ENCODE data around the gene IRX2. TPM values are rescaled to one million over a fixed set of nuclear protein-coding genes. Genes with fewer than 3 reads are reported as not detected.

Gene IRX2
- total and polyA plus RNA-seq, 8 donors = 7.0 to 143 (median 8.6) TPM; not detected in 1

GRCh38 chr5:2736872-2737271 lies 14.6 kb downstream of the IRX2 start:
- no peak for TF ChIP-seq EP300 (IDR thresholded peaks at IDR 0.05)
- Histone ChIP-seq H3K9me3 (peaks cover 0 to 7% (median 0%) of the 10 kb centered on the region in 4 donors), H3K36me3 (no peaks in the 10 kb centered on the region), H3K27me3 (peaks cover 10 to 68% (median 34%) of the 10 kb centered on the region in 3 donors), H3K4me3 (no peak overlapping the region), H3K4me1 (peaks cover 14 to 37% (median 29%) of the 10 kb centered on the region in 4 donors), H3K27ac (no peak overlapping the region)
- intact Hi-C loops (cut with DNase I; ENCODE audit: low total_unique reads) = no loop called here
- WGBS, 5 donors = 87 to 94% (median 90%) methylated on average over 8 of the region's 8 CpGs
- DNase-seq = no peak

DNA sequence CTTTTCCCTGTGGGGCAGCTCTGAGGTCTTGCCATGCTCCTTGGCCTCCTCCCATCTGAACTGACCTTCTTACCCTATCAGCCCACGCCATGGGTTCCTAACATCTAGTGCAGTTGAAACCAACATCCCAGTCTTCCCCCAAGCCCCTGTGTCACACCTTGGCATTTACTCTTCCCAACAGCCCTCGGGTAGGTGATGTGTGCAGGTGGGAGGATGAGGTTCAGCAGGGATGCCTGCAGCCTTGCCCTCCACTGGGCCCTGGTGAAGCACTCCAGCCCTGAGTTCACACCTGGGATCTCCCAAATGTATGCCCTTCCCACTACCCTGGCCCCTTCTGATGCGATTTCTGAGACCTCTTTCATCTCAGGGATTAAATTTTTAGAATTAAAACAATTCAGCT lies 15.5 kb downstream of the IRX2 start:
- H3K4me1 ChIP-seq = peaks cover 14 to 31% (median 25%) of the 10 kb centered on the region in 4 donors
- intact Hi-C loops (cut with DNase I; ENCODE audit: low total_unique reads) = no loop called here
- peaks cover 8 to 64% (median 34%) of the 10 kb centered on the region in 3 donors for H3K27me3 ChIP-seq
- peaks cover 0 to 7% (median 0%) of the 10 kb centered on the region in 4 donors for H3K9me3 ChIP-seq
- WGBS, 5 donors = 80 to 87% (median 82%) methylated on average over 3 of the region's 3 CpGs
- H3K4me3 ChIP-seq = no peak overlapping the region
- no peak for DNase-seq
- TF ChIP-seq EP300 (IDR thresholded peaks at IDR 0.05) (no peak), CTCF (IDR thresholded peaks at IDR 0.05) (no peak), POLR2A (IDR thresholded peaks at IDR 0.05) (no peak)
- H3K27ac ChIP-seq = no peak overlapping the region
- no peaks in the 10 kb centered on the region for H3K36me3 ChIP-seq

DNA sequence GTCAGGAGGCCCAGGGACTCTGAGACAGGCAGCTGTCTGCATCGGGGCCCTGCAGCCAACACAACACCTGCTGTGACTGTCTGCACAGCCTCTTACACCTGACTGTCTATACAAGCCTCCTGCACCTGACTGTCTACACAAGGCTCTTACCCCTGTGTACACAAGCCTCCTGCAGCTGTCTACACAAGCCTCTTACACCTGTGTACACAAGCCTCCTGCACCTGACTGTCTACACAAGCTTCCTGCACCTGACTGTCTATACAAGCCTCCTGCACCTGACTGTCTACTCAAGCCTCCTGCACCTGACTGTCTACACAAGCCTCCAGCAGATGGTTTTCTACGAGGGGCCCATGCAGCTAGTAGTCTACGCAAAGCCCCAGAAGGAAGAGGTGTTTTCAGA lies 18.6 kb downstream of the IRX2 start:
- no peak overlapping the region for H3K27ac ChIP-seq
- 30 to 67% (median 47%) methylated on average over 3 of the region's 3 CpGs for WGBS, 5 donors
- H3K27me3 ChIP-seq = peaks cover 0 to 55% (median 2%) of the 10 kb centered on the region in 3 donors
- DNase-seq = no peak
- no peak for TF ChIP-seq EP300 (IDR thresholded peaks at IDR 0.05)
- no peak for TF ChIP-seq POLR2A (IDR thresholded peaks at IDR 0.05)
- TF ChIP-seq POLR2AphosphoS5 (IDR thresholded peaks at IDR 0.05) = no peak
- TF ChIP-seq CTCF (IDR thresholded peaks at IDR 0.05) = no peak
- intact Hi-C loops (cut with DNase I; ENCODE audit: low total_unique reads) = no loop called here
- H3K36me3 ChIP-seq = no peaks in the 10 kb centered on the region
- peaks cover 0 to under 1% (median 0%) of the 10 kb centered on the region in 4 donors for H3K4me1 ChIP-seq
- H3K4me3 ChIP-seq = no peak overlapping the region
- peaks cover 0 to 7% (median 0%) of the 10 kb centered on the region in 4 donors for H3K9me3 ChIP-seq

DNA sequence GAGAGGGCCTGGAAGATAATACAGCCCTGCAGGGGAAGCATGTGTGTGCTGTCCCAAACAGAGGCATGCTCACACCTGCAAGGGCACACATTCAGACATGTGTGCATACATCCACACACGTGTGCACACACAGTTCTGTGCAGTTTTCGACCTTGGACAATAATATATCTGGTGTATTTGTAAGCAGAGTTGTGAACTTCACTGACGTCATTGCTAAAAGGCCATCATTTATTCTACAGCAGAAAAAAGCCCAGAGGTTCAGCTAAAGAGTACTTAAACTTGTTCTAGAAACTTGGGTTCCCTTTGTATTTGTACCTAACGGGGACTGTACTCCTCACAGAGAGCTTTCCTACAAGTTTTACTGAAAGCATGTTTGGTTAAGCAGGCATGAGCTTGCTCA lies 19.5 kb downstream of the IRX2 start:
- Histone ChIP-seq H3K27ac (no peak overlapping the region), H3K4me3 (no peak overlapping the region), H3K36me3 (no peaks in the 10 kb centered on the region), H3K9me3 (peaks cover 0 to 7% (median 0%) of the 10 kb centered on the region in 4 donors), H3K4me1 (no peaks in the 10 kb centered on the region), H3K27me3 (peaks cover 0 to 55% (median 0%) of the 10 kb centered on the region in 3 donors)
- 70 to 84% (median 81%) methylated on average over 4 of the region's 4 CpGs for WGBS, 5 donors
- DNase-seq = no peak
- TF ChIP-seq CTCF (IDR thresholded peaks at IDR 0.05) (no peak), POLR2A (IDR thresholded peaks at IDR 0.05) (no peak), POLR2AphosphoS5 (IDR thresholded peaks at IDR 0.05) (no peak), EP300 (IDR thresholded peaks at IDR 0.05) (no peak)
- intact Hi-C loops (cut with DNase I; ENCODE audit: low total_unique reads) = no loop called here

DNA sequence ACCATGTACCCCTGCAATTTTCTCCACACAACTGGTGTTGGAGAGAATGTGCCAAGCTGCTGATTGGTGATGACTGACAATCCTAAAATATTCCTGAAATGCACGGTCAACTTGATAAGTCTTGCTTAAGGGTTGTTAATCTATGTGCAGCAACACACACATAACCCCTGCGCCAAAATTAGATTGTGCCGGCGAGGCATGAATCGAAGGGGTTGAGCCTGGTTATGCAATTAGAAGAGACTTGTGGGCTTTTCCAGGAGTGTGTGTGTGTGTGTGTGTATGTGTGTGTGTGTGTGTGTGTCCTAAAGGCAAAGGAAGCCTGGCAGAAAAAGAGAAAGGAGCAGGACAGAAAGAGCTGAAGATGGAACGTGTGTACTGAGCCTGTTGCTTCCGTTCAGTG lies 22.3 kb downstream of the IRX2 start:
- 47 to 65% (median 54%) methylated on average over 7 of the region's 7 CpGs for WGBS, 5 donors
- no peak for DNase-seq
- H3K4me3 ChIP-seq = no peak overlapping the region
- H3K27ac ChIP-seq = no peak overlapping the region
- H3K4me1 ChIP-seq = no peaks in the 10 kb centered on the region
- intact Hi-C loops (cut with DNase I; ENCODE audit: low total_unique reads) = no loop called here
- peaks cover 0 to 47% (median 0%) of the 10 kb centered on the region in 3 donors for H3K27me3 ChIP-seq
- H3K9me3 ChIP-seq = no peaks in the 10 kb centered on the region
- H3K36me3 ChIP-seq = no peaks in the 10 kb centered on the region
- TF ChIP-seq POLR2AphosphoS5 (IDR thresholded peaks at IDR 0.05) (no peak), CTCF (IDR thresholded peaks at IDR 0.05) (no peak), POLR2A (IDR thresholded peaks at IDR 0.05) (no peak), EP300 (IDR thresholded peaks at IDR 0.05) (no peak)

Data from stomach (tissue), 9 donors.